Measurements from ENCODE around the gene PRDX5. TPM values are rescaled to one million over a fixed set of nuclear protein-coding genes. Genes with fewer than 3 reads are reported as not detected.

The PRDX5 gene
- total RNA-seq, 6 experiments from 2014 or later = 161 to 207 (median 186) TPM

GRCh38 chr11:64318766-64319761 lies 1.1 kb downstream of the PRDX5 start:
- DNase-seq = no peak
- no peak for TF ChIP-seq CTCF (IDR thresholded peaks at IDR 0.05)
- H3K9me3 Mint-ChIP-seq = no peaks in the 10 kb centered on the region
- peaks cover 3% of the 10 kb centered on the region for H3K27me3 Mint-ChIP-seq (ENCODE audit: insufficient read depth)
- H3K4me3 Mint-ChIP-seq = peak overlapping the region; percentile 96
- peaks cover 24% of the 10 kb centered on the region for H3K4me1 Mint-ChIP-seq (ENCODE audit: low read depth)
- peak overlapping the region; percentile 99 for H3K27ac Mint-ChIP-seq
- peaks cover 25% of the 10 kb centered on the region for H3K36me3 Mint-ChIP-seq (ENCODE audit: low read depth)

GRCh38 chr11:64320556-64320955 lies 2.6 kb downstream of the PRDX5 start:
- no peak overlapping the region for H3K4me3 Mint-ChIP-seq
- H3K27me3 Mint-ChIP-seq (ENCODE audit: insufficient read depth) = peaks cover 3% of the 10 kb centered on the region
- peaks cover 24% of the 10 kb centered on the region for H3K4me1 Mint-ChIP-seq (ENCODE audit: low read depth)
- no peak for TF ChIP-seq CTCF (IDR thresholded peaks at IDR 0.05)
- H3K27ac Mint-ChIP-seq = no peak overlapping the region
- no peak for DNase-seq
- H3K9me3 Mint-ChIP-seq = no peaks in the 10 kb centered on the region
- H3K36me3 Mint-ChIP-seq (ENCODE audit: low read depth) = peaks cover 21% of the 10 kb centered on the region

GRCh38 chr11:64321026-64321425 lies 3.1 kb downstream of the PRDX5 start:
- Mint-ChIP-seq H3K27ac (peak overlapping the region; percentile 40; the same call in 1 of the 2 replicates), H3K4me3 (no peak overlapping the region), H3K36me3 (ENCODE audit: low read depth) (peaks cover 21% of the 10 kb centered on the region), H3K9me3 (no peaks in the 10 kb centered on the region), H3K4me1 (ENCODE audit: low read depth) (peaks cover 24% of the 10 kb centered on the region), H3K27me3 (ENCODE audit: insufficient read depth) (peaks cover 3% of the 10 kb centered on the region)
- no peak for TF ChIP-seq CTCF (IDR thresholded peaks at IDR 0.05)
- no peak for DNase-seq

GRCh38 chr11:64321533-64321932 lies 3.6 kb downstream of the PRDX5 start:
- DNase-seq = no peak
- peaks cover 20% of the 10 kb centered on the region for H3K4me1 Mint-ChIP-seq (ENCODE audit: low read depth)
- H3K36me3 Mint-ChIP-seq (ENCODE audit: low read depth) = peaks cover 18% of the 10 kb centered on the region
- no peak overlapping the region for H3K27ac Mint-ChIP-seq
- H3K9me3 Mint-ChIP-seq = no peaks in the 10 kb centered on the region
- no peak overlapping the region for H3K4me3 Mint-ChIP-seq
- H3K27me3 Mint-ChIP-seq (ENCODE audit: insufficient read depth) = peaks cover 3% of the 10 kb centered on the region
- no peak for TF ChIP-seq CTCF (IDR thresholded peaks at IDR 0.05)

- Mint-ChIP-seq H3K4me1 (ENCODE audit: low read depth) (peaks cover 15% of the 10 kb centered on the region), H3K27me3 (ENCODE audit: insufficient read depth) (peaks cover 3% of the 10 kb centered on the region), H3K9me3 (no peaks in the 10 kb centered on the region; the same call in 1 of the 2 replicates), H3K27ac (no peak overlapping the region), H3K36me3 (ENCODE audit: low read depth) (peaks cover 12% of the 10 kb centered on the region), H3K4me3 (no peak overlapping the region)
- TF ChIP-seq CTCF (IDR thresholded peaks at IDR 0.05) = no peak
- DNase-seq = no peak
Measured at GRCh38 chr11:64322925-64323260, 5.0 kb downstream of the PRDX5 start.
